ENCODE data around the gene PTPRM. TPM values are rescaled to one million over a fixed set of nuclear protein-coding genes. Genes with fewer than 3 reads are reported as not detected.

The PTPRM gene
- total and polyA plus RNA-seq, 2 of the 4 experiments (the other 2 are of a cell fraction), result 28.3 to 51.2 TPM

DNA sequence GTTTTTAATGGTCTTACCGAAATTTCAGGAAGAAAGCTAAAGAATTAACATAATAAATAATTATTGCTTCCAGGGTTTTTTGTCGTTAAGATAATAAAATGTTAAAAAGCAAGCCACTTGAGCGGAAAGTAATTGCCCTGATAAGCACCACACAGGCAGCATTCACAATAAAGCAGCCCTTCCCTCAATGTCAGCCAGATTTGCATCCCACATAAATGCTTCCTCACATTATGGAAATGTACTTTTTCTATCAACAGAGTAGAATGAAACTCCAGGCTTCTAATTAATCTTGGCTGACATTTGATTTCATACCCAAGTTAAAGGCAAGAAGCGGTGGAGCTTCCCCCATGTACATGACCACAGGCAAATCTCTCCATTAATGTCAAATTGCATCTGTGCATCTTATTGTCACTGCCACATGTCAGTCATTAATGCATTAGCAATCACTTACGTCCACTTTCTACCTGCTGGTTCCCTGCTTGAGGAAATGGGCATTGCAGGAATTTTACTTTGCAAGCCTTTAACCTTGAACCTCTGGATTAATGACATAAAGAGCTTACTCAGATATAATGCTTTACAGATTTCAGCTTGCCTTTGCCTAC is 26.2 kb downstream of the PTPRM start:
- H3K36me3 ChIP-seq (ENCODE audit: control insufficient read depth, insufficient read depth, low read length), result no peaks in the 10 kb centered on the region
- no peak overlapping the region for H3K18ac ChIP-seq (ENCODE audit: low read depth, low read length)
- no peak overlapping the region for H3K4me3 ChIP-seq (ENCODE audit: insufficient read depth, low read depth, low read length)
- no peak overlapping the region for H2AK5ac ChIP-seq (ENCODE audit: low read depth, low read length)
- H3K27ac ChIP-seq (ENCODE audit: insufficient read depth, low read length), result no peak overlapping the region
- H2BK15ac ChIP-seq (ENCODE audit: low read depth, low read length), result no peak overlapping the region
- H3K9ac ChIP-seq (ENCODE audit: low read depth, low read length), result no peak overlapping the region
- H3K9me3 ChIP-seq (ENCODE audit: control insufficient read depth, insufficient read depth, low read length), result no peaks in the 10 kb centered on the region
- no peak for DNase-seq
- ATAC-seq (ENCODE audit: low read depth), result no peak
- H3K9me1 ChIP-seq (ENCODE audit: insufficient read depth, low read length), result peaks cover 11% of the 10 kb centered on the region; the same call in 1 of the 2 replicates
- no peak overlapping the region for H3K14ac ChIP-seq (replicated peaks; ENCODE audit: low read depth, low read length)
- no peak overlapping the region for H4K8ac ChIP-seq (ENCODE audit: low read depth in 2 of 2, low read length in 2 of 2)
- H3K56ac ChIP-seq (ENCODE audit: extremely low read depth, insufficient read depth, low read length), result no peak overlapping the region
- peaks cover 4% of the 10 kb centered on the region for H3K4me1 ChIP-seq (ENCODE audit: control insufficient read depth, insufficient read depth, low read length)
- H3K4me2 ChIP-seq (ENCODE audit: low read depth, low read length), result no peak overlapping the region
- H3K4ac ChIP-seq (ENCODE audit: low read depth, low read length), result no peak overlapping the region
- H2BK5ac ChIP-seq (ENCODE audit: low read depth, low read length, poor library complexity, severe bottlenecking), result no peak overlapping the region
- no peak overlapping the region for H2AFZ ChIP-seq (replicated peaks; ENCODE audit: low read length, poor library complexity)
- H3K23ac ChIP-seq (ENCODE audit: low read depth, low read length), result no peak overlapping the region
- 100% methylated on average over 1 of the region's 5 CpGs; no CpG with 5 or more reads in 1 of the 2 experiments for WGBS, 2 experiments (ENCODE audit: extremely low coverage in 2 of 2, insufficient read length in 1 of 2)
- CTCF ChIA-PET, result no interaction called here
- no peak overlapping the region for H4K5ac ChIP-seq (ENCODE audit: low read depth, low read length)
- peaks cover 3% of the 10 kb centered on the region; the same call in 1 of the 2 replicates for H4K20me1 ChIP-seq (ENCODE audit: insufficient read depth, low read length)
- in situ Hi-C loops (cut with MboI; ENCODE audit: low sequenced_read_pairs), result loop anchor here (25.0 kb wide), 1 partner anchor 319 kb away; no protein-coding TSS in a partner anchor
- intact Hi-C loops (cut with micrococcal nuclease), result no loop called here
- BruUV-seq (replicated peaks), result no TSS peak
- peaks cover 25 to 57% of the 10 kb centered on the region in 2 experiments for H3K79me1 ChIP-seq (ENCODE audit: low read depth in 1 of 2, low read length in 2 of 2)
- H4K91ac ChIP-seq (ENCODE audit: insufficient read depth, low read depth, low read length), result no peak overlapping the region
- dilution Hi-C loops (cut with HindIII; ENCODE audit: low sequenced_read_pairs, unreplicated experiment), result no loop called here
- TF ChIP-seq NFE2L2 (IDR thresholded peaks at IDR 0.05; ENCODE audit: low read depth, low read length) (no peak), MXI1 (IDR thresholded peaks at IDR 0.05; ENCODE audit: borderline replicate concordance, low read depth, low read length) (no peak), SMC3 (IDR thresholded peaks at IDR 0.05; ENCODE audit: low read depth, low read length) (no peak), MAZ (IDR thresholded peaks at IDR 0.05; ENCODE audit: borderline replicate concordance, low read depth, low read length) (no peak), CHD1 (IDR thresholded peaks at IDR 0.05; ENCODE audit: low read depth, low read length) (no peak), RCOR1 (IDR thresholded peaks at IDR 0.05; ENCODE audit: insufficient replicate concordance, low read length) (no peak), CEBPB (IDR thresholded peaks at IDR 0.05; ENCODE audit: low read depth, low read length) (no peak)
- TF ChIP-seq, protein P1, sequence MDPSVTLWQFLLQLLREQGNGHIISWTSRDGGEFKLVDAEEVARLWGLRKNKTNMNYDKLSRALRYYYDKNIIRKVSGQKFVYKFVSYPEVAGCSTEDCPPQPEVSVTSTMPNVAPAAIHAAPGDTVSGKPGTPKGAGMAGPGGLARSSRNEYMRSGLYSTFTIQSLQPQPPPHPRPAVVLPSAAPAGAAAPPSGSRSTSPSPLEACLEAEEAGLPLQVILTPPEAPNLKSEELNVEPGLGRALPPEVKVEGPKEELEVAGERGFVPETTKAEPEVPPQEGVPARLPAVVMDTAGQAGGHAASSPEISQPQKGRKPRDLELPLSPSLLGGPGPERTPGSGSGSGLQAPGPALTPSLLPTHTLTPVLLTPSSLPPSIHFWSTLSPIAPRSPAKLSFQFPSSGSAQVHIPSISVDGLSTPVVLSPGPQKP (IDR thresholded peaks at IDR 0.05; ENCODE audit: borderline replicate concordance, low read depth, low read length), result no peak
- TF ChIP-seq, protein P2, sequence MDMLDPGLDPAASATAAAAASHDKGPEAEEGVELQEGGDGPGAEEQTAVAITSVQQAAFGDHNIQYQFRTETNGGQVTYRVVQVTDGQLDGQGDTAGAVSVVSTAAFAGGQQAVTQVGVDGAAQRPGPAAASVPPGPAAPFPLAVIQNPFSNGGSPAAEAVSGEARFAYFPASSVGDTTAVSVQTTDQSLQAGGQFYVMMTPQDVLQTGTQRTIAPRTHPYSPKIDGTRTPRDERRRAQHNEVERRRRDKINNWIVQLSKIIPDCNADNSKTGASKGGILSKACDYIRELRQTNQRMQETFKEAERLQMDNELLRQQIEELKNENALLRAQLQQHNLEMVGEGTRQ (IDR thresholded peaks at IDR 0.05; ENCODE audit: low read depth, low read length), result no peak
- TF ChIP-seq, protein P3, sequence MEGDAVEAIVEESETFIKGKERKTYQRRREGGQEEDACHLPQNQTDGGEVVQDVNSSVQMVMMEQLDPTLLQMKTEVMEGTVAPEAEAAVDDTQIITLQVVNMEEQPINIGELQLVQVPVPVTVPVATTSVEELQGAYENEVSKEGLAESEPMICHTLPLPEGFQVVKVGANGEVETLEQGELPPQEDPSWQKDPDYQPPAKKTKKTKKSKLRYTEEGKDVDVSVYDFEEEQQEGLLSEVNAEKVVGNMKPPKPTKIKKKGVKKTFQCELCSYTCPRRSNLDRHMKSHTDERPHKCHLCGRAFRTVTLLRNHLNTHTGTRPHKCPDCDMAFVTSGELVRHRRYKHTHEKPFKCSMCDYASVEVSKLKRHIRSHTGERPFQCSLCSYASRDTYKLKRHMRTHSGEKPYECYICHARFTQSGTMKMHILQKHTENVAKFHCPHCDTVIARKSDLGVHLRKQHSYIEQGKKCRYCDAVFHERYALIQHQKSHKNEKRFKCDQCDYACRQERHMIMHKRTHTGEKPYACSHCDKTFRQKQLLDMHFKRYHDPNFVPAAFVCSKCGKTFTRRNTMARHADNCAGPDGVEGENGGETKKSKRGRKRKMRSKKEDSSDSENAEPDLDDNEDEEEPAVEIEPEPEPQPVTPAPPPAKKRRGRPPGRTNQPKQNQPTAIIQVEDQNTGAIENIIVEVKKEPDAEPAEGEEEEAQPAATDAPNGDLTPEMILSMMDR (conservative IDR thresholded peaks at IDR 0.05; ENCODE audit: low read depth, low read length), result no peak
- no peak overlapping the region for H2BK20ac ChIP-seq (ENCODE audit: low read depth, low read length)
- POLR2A ChIA-PET (ENCODE audit: unreplicated experiment), result no interaction called here
- H2AK9ac ChIP-seq (replicated peaks; ENCODE audit: low read depth, low read length, poor library complexity), result no peak overlapping the region
- H3K27me3 ChIP-seq (ENCODE audit: control insufficient read depth, insufficient read depth, low read length), result no peaks in the 10 kb centered on the region
- H2BK120ac ChIP-seq (ENCODE audit: low read depth, low read length), result no peak overlapping the region
